ENCODE measurements around the gene TLR9.

DNA sequence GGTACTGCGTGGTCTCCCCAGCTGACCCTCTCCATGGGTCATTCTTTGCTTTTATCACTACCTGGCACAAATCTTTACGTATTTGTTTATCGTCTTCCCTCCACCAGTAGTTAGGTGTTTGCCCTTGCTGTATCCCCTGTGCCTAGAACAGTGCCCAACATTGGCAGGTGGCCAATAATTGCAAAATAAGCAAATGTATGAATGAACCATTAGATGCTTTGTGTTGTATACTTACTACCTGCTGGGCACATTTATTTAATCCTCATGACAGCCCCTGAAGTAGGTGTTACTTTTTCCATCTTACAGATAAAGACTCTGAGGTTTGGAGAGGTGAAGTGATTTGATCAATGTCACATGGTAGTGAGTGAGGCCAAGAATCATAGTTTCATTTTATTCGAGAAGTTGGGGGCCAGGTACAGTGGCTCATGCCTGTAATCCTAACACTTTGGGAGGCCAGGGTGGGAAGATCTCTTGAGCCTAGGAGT is 15.5 kb upstream of the TLR9 start:
- TF ChIP-seq, protein P1, sequence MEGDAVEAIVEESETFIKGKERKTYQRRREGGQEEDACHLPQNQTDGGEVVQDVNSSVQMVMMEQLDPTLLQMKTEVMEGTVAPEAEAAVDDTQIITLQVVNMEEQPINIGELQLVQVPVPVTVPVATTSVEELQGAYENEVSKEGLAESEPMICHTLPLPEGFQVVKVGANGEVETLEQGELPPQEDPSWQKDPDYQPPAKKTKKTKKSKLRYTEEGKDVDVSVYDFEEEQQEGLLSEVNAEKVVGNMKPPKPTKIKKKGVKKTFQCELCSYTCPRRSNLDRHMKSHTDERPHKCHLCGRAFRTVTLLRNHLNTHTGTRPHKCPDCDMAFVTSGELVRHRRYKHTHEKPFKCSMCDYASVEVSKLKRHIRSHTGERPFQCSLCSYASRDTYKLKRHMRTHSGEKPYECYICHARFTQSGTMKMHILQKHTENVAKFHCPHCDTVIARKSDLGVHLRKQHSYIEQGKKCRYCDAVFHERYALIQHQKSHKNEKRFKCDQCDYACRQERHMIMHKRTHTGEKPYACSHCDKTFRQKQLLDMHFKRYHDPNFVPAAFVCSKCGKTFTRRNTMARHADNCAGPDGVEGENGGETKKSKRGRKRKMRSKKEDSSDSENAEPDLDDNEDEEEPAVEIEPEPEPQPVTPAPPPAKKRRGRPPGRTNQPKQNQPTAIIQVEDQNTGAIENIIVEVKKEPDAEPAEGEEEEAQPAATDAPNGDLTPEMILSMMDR (conservative IDR thresholded peaks at IDR 0.05; ENCODE audit: low read depth, low read length): no peak
- TF ChIP-seq EZH2phosphoT487 (IDR thresholded peaks at IDR 0.05; ENCODE audit: borderline replicate concordance, low read length): no peak
